Kidney tubule cell (primary cell): ENCODE data around the gene ABLIM1.

Experiments
- DNase-seq: peaks from one replicate; pipeline ENCODE4 v3.0.0-alpha.2; 2018; ENCODE audit warnings: low spot score

ABLIM1 gene

DNA sequence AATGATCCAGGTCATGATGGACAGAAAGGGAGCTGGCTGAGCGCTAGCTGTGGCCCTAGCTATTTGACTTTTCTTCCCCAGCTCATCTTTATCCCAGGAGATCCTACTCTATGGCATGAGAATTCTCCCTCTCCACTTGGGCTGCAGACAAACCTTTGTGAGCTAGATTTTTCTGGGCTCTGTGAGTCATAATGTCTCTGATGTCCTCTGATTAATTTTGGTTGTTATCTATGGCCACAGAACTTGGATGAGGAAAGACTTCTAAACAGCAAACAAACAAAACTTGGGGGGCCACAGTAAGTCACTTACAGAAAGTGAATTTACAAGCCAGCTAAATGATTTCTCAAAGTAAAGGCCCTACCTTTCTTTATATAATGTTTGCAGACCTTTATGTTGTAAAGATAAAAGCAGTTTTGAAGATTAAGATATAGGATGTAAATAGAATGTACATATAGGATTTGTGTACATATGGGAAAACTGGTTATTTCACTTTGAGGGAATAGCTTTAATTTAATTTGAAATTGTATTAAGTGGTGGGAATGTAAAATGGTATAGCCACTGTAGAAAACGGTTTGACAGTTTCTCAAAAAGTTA lies 10.4 kb downstream of the ABLIM1 start:
- no peak for DNase-seq

GRCh38 chr10:114646426-114646825 lies 11.6 kb downstream of the ABLIM1 start:
- no peak for DNase-seq

GRCh38 chr10:114645706-114646105 lies 12.4 kb downstream of the ABLIM1 start:
- no peak for DNase-seq

DNA sequence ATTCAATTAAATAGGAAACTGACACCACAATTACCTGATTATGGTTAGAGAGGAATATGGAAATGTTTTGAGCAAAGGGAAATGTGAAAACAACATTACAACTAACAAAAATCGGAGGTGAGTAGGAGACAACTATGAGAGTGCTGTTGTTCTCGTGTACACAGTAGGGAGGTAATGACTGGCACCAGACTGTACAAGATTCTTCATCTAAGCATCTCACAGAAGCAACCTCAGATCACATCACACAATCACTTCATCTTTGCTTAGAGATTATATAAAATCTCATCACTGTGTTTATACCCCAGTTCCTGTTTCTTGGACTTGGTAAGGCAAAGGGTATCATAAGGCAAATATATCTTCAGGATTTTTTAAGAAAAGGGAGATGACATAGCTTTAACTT lies 14.9 kb downstream of the ABLIM1 start:
- no peak for DNase-seq

- DNase-seq = no peak
Observed at GRCh38 chr10:114642729-114643128, 15.3 kb downstream of the ABLIM1 start.

DNA sequence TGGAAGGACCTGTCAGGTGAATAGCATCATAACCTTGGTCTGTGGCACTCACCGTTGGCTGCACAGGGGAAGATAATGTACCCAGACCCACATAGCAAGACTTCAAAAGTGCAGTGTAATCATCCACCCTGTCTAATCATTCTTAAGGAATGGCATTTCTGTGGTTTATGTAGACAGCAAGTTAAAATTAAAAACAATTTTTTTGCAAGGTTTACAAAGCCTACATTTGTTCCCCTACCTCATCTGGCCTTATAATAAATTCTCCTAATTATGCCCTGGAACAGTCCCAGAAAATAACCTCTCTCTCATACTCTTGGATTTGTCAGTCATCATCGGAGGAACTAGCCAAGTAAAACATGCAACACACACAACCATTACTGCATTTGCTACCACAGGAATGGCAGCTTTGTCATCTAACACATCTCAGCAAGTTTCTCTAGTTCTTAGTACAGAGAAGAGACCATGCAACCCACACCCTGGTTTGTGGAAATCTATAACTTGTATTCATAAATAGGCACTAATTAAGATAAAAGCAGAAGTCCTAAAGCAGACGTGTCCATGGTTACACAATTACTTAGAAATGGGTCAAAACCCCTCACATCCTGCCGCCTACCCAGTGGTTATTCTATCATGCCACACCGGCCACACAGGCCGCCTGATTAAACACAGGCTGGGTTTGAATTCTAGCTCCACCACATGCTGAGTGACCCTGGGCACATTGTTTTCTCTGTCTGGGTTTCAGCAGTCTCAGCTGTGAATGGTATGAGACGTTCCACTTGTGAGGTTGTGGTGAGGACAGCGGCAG lies 19.1 kb downstream of the ABLIM1 start:
- peak; percentile 89 for DNase-seq

DNA sequence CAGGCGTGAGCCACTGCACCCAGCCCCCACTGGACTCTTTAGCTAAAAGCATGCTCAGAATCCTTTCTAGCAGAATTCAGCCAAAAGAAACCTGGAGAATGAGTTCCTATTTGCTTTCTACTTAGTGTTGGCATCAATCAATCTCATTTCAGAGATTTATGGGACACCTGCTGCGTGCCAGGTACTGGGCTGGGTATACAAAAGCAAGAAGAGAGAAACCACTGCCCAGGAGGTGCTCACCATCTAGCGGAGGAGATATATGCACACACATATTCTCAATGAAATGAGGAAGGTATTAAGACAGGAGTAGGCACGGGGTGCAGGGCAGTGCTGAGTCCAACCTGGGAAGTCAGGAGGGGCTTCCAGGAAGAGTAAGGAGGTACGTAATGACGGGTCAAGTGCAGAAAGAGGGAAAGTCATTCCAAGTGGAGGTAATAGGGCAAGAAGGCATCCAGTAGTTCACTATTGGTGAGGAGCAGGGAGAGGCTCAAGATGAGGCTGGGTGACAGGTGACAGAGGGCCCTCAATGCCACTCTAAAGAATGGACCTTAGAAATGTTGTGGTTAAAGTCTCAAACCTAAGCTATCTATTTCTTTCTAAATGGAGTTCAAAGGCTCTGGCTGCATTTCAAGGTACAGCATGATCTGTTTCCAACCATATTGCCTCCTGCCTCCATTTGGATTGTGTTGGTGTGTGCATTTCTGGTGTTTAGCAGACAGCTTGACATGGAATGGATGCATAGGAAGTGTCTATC lies 22.1 kb downstream of the ABLIM1 start:
- DNase-seq = no peak

GRCh38 chr10:114635101-114635500 lies 23.0 kb downstream of the ABLIM1 start:
- DNase-seq = peak; percentile 53

- peak; percentile 90 for DNase-seq
Observed at GRCh38 chr10:114634609-114634979, 23.5 kb downstream of the ABLIM1 start.

DNA sequence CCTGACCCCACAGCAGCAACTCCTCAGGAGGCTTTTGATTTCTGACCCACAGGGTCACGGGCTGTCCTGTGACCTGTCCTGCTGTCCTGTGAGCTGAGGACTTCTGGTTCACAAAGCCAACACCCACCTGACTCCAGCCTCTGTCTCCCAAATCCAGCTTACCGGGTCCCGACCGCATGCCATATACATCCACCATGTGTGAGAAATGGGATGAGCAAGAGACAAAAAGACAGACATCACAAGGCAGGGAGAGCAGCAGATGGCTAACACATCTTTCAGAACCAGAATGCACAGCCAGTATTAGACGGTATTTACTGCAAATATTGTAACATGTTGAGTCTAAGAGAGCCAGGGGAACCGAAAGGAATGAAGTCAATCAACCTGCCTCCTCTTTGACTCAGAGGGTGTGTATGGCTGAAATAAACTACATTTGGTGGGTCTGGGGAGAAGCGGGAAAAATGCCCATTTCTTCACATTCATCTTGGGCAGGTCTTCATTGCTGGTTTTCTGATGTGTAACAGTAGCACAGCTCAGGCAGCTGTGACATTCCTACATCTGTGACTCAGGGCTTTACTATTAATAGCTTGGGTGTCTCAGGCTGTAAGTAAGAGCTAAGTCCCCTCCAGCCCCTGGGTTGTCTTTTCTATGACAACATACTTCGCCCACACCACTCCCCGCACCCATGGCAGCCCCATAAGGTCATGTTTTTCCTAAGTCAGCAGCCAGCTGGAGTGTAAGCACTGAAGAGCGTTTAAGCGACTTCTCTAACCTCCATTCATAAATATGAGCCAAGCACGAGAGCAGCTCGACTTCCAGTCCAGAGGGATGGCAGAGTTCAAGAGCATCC lies 25.0 kb downstream of the ABLIM1 start:
- peak; percentile 99 for DNase-seq

DNA sequence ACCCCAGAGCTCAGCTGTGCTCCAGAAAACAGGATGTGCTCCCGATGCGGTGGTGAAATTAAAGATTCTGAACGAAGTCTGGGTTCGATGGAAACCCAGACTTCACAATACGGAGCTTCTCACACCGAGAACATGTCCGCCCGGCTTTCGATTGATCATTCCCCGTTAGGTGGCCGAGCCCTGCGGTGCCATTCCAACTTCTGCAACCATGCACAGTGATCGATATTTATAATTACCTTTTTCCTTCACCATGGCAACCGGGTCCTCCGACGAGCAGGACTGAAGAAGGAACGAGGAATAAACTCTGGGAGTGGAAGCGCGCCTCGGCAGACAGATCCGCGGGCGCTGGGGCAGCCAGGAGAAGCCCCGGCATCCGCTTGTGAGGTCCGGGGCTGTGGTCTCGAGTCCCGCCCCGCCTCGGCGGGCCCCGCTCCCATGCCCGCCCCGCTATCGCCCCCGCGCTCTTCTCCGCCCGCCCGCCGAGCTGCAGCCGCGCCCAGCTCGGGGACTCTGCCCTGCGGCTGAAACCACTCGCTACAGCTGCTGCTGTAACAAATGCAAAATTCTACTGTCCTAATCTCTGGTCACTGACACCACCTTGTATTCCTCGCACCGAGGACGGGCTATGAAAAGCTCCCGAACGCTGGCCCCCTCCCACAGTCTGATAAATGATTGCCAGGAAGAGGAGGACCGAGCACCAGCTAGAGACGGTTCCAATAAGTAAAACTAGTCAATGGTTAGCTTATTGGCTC lies 26.2 kb downstream of the ABLIM1 start:
- peak; percentile 85 for DNase-seq

- peak; percentile 29 for DNase-seq
Observed at GRCh38 chr10:114631090-114631665, 26.9 kb downstream of the ABLIM1 start.

DNA sequence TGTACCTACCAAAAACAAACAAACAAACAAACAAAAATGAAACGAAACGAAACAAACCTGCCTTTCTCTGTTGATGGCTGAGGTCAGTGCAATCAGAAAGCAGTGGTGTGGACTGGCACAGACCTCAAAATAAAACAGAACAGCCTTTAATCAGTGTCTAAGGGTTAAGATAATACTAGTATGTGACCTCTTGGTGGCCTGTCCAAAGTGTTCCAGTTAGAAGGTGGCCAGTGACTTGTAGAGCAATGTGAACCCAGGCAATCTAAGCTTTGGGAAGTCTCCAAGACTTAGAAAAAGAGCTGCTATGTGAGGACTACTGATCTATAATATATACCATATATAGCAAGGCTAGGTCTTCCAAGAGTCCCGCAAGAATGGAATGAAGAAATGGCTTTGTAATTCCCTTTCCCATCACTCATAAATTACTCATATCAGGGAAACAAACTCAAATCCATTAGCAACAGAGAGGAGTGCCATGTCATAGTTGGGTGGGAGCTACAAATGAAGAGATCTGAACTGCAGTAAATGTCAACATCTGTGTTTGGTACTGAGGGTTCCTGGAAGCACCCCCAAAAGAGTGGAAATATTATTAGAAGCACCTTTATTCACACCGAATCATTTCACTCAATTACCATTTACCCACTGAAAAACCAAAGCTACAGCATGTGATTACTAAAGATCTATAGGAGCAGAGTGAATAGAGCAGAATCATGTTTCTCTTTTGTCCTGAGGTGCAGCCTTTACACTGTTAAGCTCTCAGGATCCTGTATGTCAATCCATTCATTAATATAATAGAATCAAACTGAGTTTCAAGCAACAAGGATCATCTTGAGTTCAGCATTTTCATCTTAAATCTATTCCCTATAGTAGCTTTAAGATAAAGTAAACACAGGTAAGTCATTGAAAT lies 28.0 kb downstream of the ABLIM1 start:
- peak; percentile 65 for DNase-seq

DNA sequence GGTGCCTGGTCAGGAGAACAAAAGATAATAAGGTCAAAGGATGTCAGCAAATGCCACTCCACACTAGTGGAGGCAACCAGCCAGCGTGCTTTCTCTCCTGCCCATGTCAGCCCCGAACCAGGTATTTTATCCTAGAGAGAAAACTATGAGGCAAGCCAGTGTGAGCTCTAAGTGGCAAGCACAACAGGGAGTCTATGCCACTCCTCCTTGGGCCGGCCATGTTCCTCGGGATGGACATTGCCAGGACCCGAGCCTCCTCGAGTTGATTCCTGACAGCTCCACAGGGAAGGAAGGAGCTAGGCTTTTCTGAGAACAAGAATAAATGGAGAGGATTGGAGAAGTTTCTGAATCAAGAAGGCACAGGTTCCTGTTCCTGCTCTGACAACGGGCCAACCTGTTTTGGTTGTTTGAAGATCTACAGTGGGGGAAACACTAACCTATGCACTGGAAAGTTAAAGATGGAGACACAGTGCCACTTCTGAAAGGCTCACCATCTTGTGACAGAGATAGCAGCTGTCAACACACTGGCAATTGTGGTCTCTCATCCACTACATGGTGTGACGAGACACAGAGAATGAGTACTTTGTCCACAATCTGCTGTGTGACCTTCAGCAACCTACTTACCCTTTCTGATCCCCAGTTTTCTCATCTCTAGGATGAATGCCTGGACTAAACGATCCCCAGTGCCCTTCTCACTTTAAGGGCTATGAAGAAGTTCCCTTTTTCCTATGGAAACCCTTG lies 28.8 kb downstream of the ABLIM1 start:
- no peak for DNase-seq

DNA sequence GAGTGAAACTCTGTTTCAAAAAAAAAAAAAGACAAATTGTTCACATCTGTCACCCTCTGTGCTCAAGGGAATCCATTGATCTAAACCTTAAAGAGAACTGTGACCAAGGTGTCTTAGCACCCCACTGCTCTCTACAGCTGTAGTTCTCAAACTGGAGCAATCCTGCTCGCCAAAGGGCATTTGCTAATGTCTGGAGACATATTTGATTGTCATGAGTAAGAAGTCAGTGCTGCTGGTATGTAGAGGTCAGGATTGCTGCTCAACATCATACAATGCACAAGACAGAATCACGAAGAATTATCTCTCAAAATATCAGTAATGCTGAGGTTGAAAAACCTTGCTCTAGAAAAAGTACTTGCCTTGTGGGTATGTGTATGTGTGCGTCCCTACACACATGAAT lies 30.0 kb downstream of the ABLIM1 start:
- no peak for DNase-seq

DNA sequence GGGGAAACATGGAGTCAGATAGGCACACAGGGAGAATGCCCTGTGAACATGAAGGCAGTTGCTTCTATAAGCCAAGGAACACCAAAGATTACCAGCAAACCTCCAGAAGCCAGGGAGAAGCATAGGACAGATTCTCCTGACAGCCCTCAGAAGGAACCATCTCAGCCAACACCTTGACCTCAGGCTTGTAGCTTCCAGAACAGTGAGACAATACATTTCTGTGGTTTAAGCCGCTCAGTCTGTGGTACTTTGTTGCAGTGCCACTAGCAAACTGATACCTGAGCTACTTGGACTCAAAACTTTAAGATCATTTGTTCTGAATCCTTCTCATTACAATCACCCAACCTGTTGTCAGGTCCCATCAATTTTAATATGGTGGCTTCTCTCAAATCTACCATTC lies 31.2 kb downstream of the ABLIM1 start:
- DNase-seq = peak; percentile 84

DNA sequence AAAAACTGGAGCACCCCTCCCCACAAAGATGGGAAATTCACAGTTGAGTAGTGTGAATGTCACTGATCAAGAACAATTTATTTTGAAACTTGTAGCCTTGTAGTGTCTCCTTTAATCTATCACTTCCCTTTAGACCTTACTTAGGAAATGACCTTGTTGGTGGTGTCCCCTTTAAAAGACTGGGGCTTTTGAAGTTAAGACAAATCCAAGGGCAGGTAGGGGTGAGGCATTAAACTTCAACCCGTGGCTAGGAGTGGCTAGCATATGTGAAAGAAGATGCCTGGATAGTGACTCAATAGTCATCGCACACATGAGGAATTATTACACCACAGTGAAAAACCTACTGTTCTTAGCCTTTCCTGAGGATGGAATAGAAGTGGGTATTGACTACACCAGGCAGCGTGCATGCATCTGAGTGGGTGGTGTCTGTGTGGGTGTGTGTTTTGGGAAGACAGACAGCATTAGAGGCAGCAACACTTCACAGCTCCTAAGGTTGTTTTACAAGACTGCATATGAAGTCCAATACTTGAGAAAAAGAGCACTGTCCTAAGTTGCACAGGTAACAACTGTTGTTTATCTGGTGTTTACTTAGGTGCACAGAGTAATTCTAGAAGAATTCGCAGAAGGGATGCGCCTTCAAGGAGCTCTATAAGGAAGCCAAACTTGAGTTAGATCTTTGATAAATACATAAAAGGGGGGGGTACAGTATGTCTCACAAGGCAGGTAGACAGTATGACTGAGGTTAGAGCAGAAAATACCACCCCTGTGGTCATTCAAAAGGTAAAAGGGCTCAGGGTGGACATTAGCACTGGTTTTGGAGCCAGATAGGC lies 32.9 kb downstream of the ABLIM1 start:
- DNase-seq = peak; percentile 89

DNA sequence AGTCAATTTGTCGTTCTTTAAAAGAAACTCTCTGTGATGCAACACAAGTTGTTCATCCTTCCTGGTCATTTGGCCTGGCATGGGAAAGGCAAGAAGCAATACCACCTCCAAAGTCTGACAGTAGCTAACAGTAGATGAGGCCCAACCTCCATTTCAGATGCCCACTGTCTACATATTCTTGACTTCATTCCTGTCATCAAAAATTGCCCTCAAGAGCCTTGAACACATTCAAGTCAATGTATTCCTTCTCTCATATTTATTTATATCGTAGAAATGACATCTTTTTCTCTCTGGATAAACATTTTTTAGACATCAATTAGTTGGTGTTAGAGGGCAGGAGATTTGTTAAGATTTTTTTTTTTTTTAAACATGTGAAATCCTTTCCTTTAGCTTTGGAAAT lies 33.7 kb downstream of the ABLIM1 start:
- DNase-seq = no peak
